Measurements from ENCODE around the gene PECR.
A peak's percentile ranks its signal among the peaks of the same experiment; 100 is the strongest.
"Not testable (repeated sequence)": the region's sequence is repeated elsewhere in the genome, so short reads cannot be mapped to it uniquely, and the experiment has no call there.

Gene PECR

DNA sequence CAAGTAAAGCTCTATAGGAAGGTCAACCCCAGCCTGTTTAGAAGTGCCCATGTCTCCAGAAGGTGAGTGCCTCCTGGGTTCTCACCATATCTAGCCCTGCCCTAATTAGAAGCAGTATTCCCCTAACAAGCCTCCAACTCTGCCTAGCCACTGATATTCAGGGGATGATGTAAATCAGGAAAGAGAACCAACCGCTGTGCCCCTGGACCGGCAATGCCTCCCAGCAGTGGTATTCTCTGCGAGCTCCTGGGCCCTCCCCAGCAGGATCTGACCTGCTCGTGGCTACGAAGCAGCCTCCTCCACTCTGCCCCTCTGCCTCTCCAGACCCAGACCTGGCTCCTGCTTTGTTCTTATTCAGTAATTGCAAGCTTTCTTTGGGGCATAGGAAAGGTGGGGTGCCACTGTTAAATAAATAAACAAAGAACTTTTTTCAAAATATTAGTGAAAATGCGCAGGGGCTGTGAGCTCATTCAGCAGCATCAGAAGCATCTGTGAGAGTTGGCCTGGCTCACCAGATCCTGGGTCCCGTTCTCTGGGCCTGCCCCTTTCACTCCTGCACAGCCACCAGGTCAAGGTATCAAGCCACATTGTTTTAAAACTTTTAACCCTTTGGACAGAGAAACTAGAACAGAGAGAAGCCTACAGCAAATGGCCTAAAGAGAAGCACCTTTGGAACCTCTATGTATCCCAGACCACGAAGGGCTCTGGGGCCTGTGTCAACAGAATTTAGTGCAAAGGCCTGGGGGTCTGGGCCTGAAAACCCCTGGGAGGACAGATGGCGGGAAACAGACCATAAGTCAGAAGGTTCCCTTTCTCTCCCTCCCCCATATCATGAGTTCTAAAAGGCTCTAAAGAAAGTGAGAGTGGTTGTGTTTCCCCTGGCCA is 80.2 kb downstream of the PECR start:
- peak in 1 of 2 donors; percentile 25 for DNase-seq

DNA sequence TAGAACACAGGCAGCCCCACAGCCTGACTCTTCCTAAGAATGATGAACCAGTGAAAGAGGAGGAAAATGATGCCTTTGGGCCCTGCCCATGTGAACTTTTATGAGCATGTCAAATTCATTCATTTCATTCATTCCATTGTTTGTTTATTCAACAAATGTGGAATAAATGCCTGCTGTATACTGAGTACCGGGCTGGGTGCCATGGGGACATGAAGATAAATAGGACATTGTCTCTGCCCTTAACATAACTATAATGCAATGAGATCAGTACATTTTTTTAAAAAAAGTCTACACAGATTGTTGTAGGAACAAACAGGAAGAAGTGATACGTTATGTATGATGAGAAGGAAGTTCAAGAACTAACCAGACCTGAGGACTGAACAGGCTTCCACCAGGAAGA is 83.0 kb downstream of the PECR start:
- DNase-seq: no peak

DNA sequence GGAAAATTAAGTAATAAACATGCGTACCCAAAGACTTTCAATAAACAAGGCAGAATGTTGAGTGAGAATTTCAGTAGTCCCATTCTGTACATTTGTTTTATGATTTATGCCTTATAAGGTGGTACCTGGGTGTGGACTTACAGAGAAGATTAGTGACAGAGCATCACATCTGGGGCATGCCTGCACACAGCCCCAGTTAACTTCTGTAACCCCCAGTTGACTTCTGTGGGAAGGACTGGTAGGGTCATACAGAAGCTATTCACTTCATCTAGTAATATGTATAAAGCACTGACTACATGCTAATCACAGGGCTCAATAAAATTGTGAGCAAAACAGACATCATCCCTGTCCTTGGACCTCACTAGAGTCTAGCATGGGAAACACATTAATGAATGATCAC is 84.4 kb downstream of the PECR start:
- no peak for DNase-seq

DNA sequence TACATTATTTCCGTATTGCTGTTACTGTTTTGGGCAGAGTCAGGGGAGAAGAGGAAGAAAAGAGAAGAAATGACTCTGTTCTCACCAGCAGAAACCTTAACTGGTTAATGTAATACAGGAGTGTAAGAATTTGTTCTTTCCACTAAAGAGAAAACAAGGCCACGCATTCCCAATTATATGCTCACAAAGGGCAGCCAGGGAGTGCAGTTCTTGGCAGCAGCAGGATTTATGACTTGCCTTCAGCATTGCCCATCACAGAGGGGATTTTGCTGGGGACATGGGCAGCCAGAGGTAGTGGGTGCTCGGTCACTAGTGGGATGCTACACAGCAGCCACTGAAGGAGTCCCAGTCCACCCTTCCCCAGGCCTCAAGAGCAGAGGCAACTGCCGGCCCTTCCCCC is 86.7 kb downstream of the PECR start:
- no peak for DNase-seq

DNA sequence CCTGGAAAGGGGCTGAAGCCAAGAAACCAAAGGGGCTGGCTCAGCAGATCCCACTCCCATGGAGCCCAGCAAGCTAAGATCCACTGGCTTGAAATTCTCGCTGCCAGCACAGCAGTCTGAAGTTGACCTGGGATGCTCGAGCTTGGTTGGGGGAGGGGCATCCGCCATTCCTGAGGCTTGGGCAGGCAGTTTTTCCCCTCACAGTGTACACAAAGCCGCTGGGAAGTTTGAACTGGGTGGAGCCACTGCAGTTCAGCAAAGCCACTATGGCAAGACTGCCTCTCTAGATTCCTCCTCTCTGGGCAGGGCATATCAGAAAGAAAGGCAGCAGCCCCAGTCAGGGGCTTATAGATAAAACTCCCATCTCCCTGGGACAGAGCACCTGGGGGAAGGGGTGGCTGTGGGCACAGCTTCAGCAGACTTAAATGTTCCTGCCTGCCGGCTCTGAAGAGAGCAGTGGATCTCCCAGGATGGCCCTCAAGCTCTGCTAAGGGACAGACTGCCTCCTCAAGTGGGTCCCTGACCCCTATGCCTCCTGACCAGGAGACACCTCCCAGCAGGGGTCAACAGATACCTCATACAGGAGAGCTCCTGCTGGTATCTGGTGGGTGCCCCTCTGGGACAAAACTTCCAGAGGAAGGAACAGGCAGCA is 92.9 kb downstream of the PECR start:
- not testable (repeated sequence) for DNase-seq

Data from inflammatory macrophage (primary cell).